Measurements from ENCODE around the gene CNTNAP4. TPM values are rescaled to one million over a fixed set of nuclear protein-coding genes. Genes with fewer than 3 reads are reported as not detected.

CNTNAP4 gene
- total and polyA plus RNA-seq, 2 of the 13 experiments (the other 11 are each of a cell fraction or from before 2014, with no cell fraction given) = not detected

- no peak for ATAC-seq
- H2AFZ ChIP-seq (ENCODE audit: low read length) = no peak overlapping the region
- no TSS peak for BruUV-seq (replicated peaks)
- H4K20me1 ChIP-seq (ENCODE audit: insufficient read depth, low read length) = no peaks in the 10 kb centered on the region; the same call in 1 of the 2 replicates
- H3K36me3 ChIP-seq (replicated peaks in 1 of 2; ENCODE audit: control insufficient read depth in 1 of 2, insufficient read depth in 2 of 2, low read length in 2 of 2) = no peaks in the 10 kb centered on the region
- in situ Hi-C loops (cut with HindIII; ENCODE audit: extremely low pct_ligation_motif_present, low pct_unique_long_range_greater_than_20kb) = no loop called here
- H3K27me3 ChIP-seq (ENCODE audit: control insufficient read depth in 1 of 2, insufficient read depth in 2 of 2, low read length in 2 of 2) = no peaks in the 10 kb centered on the region
- H3K4me3 ChIP-seq (replicated peaks in 1 of 3; ENCODE audit: insufficient read depth in 1 of 3, low read depth in 2 of 3, low read length in 3 of 3) = no peak overlapping the region
- ChIA-PET POLR2A (no interaction called here), CTCF (ENCODE audit: low intra/inter-chr PET ratio, low total read pairs) (no interaction called here)
- no peaks in the 10 kb centered on the region for H3K79me2 ChIP-seq (ENCODE audit: insufficient read depth, low read length)
- intact Hi-C loops (cut with micrococcal nuclease; ENCODE audit: unreplicated experiment) = no loop called here
- DNase-seq (ENCODE audit: low spot score) = no peak
- H3K4me2 ChIP-seq (ENCODE audit: low read depth, low read length) = no peak overlapping the region
- no peaks in the 10 kb centered on the region for H3K4me1 ChIP-seq (ENCODE audit: insufficient read depth, low read length)
- TF ChIP-seq FOSL2 (CRISPR knock-in tag; IDR thresholded peaks at IDR 0.05) (no peak), ZBTB39 (CRISPR knock-in tag; IDR thresholded peaks at IDR 0.05) (no peak), FLYWCH1 (CRISPR knock-in tag; IDR thresholded peaks at IDR 0.05) (no peak), ZNF446 (CRISPR knock-in tag; IDR thresholded peaks at IDR 0.05) (no peak), HOXA9 (CRISPR knock-in tag; IDR thresholded peaks at IDR 0.05; ENCODE audit: borderline replicate concordance) (no peak), MEF2D (CRISPR knock-in tag; IDR thresholded peaks at IDR 0.05) (no peak), RFX3 (CRISPR knock-in tag; IDR thresholded peaks at IDR 0.05) (no peak), KDM1A (CRISPR knock-in tag; IDR thresholded peaks at IDR 0.05) (no peak), HNF1A (IDR thresholded peaks at IDR 0.05; ENCODE audit: low read depth) (no peak), HNF1A (CRISPR knock-in tag; IDR thresholded peaks at IDR 0.05; ENCODE audit: borderline replicate concordance) (no peak), HNF1B (CRISPR knock-in tag; IDR thresholded peaks at IDR 0.05) (no peak), ZNF777 (CRISPR knock-in tag; IDR thresholded peaks at IDR 0.05) (no peak), PLSCR1 (CRISPR knock-in tag; IDR thresholded peaks at IDR 0.05; ENCODE audit: borderline replicate concordance) (no peak)
- 2% methylated on average over 1 of the region's 1 CpG for WGBS (ENCODE audit: low lambda C conversion rate)
- no peak overlapping the region for H3K27ac ChIP-seq (ENCODE audit: extremely low read length, insufficient read depth, low read length)
- H3K9me3 ChIP-seq (ENCODE audit: low read length) = no peaks in the 10 kb centered on the region
- no peak for FAIRE-seq
- no peak overlapping the region for H3K9ac ChIP-seq (ENCODE audit: insufficient read depth, low read depth, low read length)
Measured at GRCh38 chr16:76409706-76410105, 132.5 kb downstream of the CNTNAP4 start.

Data from HepG2 (cell line).